GM12878 (cell line): ENCODE measurements around the gene PDE9A. TPM values are rescaled to one million over a fixed set of nuclear protein-coding genes. Genes with fewer than 3 reads are reported as not detected.

ENCODE experiments used
- ATAC-seq: fragments of 200-7000 bp; cut with Tn5 transposase; 3 replicates; pipeline ENCODE4 v1.9.1; 2020; ENCODE audit warnings: mild to moderate bottlenecking, moderate library complexity
- BruUV-seq: library from RNA; stranded (reverse); fragments of 400-500 nt; replicated peaks from 2 replicates; lab custom pipeline; 2021; lab: Mats Ljungman, UMichigan
- CTCF ChIA-PET: fragments of 300-600 bp; sonication (Branson Sonifier 250); formaldehyde crosslinking; extraction: SDS; loops from one replicate; lab custom pipeline; 2021; ENCODE audit warnings: inconsistent platforms; lab: Yijun Ruan, JAX
- POLR2A ChIA-PET: fragments of 350-600 bp; formaldehyde crosslinking; extraction: SDS; loops from one replicate; lab custom pipeline; 2021; ENCODE audit warnings: inconsistent platforms; lab: Charles Lee
- RAD21 ChIA-PET: fragments of 300-600 bp; sonication (Branson Sonifier 250); formaldehyde crosslinking; loops from one replicate; lab custom pipeline; 2023; ENCODE audit warnings: antibody characterized with exemption; ENCODE audit not compliant: unreplicated experiment; lab: Charles Lee
- SMC1A ChIA-PET: fragments of 300-600 bp; sonication (Branson Sonifier 250); formaldehyde crosslinking; loops from one replicate; lab custom pipeline; 2023; ENCODE audit not compliant: unreplicated experiment, uncharacterized antibody; lab: Charles Lee
- DNase-seq: peaks from one replicate; pipeline ENCODE4 v3.0.0-alpha.2; 2011; ENCODE audit warnings: low read depth, low spot score
- FAIRE-seq: peaks from 3 replicates; lab custom pipeline; 2011; peaks lifted over from hg19 to GRCh38; lab: Jason Lieb, UNC
- H2AFZ ChIP-seq: 2 replicates; pipeline ENCODE4 v1.6.0; 2011; ENCODE audit warnings: low read depth, low read length, control low read depth; ENCODE audit not compliant: control insufficient read depth
- H3K27ac ChIP-seq: 2 replicates; pipeline ENCODE4 v1.5.1; 2011; ENCODE audit warnings: control low read depth; ENCODE audit not compliant: control insufficient read depth, insufficient read depth
- H3K27me3 ChIP-seq, 2 experiments: replicated peaks in 1 of 2; 2 replicates each; pipeline versions ENCODE4 v1.6.0 to v1.6.1; 2011; ENCODE audit warnings: low read length in 1 of 2; ENCODE audit not compliant: control insufficient read depth in 2 of 2, insufficient read depth in 2 of 2
- H3K36me3 ChIP-seq, 2 experiments: 2 replicates each; pipeline ENCODE4 v1.5.1; 2011; ENCODE audit warnings: low read length in 1 of 2; ENCODE audit not compliant: control insufficient read depth in 2 of 2, insufficient read depth in 2 of 2
- H3K4me1 ChIP-seq: 2 replicates; pipeline ENCODE4 v1.6.1; 2011; ENCODE audit warnings: mild to moderate bottlenecking, low read length, moderate library complexity, mixed read lengths; ENCODE audit not compliant: control insufficient read depth, insufficient read depth
- H3K4me2 ChIP-seq: 2 replicates; pipeline ENCODE4 v1.6.0; 2011; ENCODE audit warnings: control low read depth; ENCODE audit not compliant: control insufficient read depth, insufficient read depth
- H3K4me3 ChIP-seq: fragments of 200-600 bp; sonication (generic); 2 replicates; pipeline ENCODE4 v1.5.1; 2016
- H3K79me2 ChIP-seq: 2 replicates; pipeline ENCODE4 v1.6.0; 2011; ENCODE audit warnings: low read length; ENCODE audit not compliant: control insufficient read depth, insufficient read depth
- H3K9ac ChIP-seq: 2 replicates; pipeline ENCODE4 v1.8.0; 2011; ENCODE audit warnings: low read length, control low read depth, mixed read lengths; ENCODE audit not compliant: control insufficient read depth, insufficient read depth
- H3K9me3 ChIP-seq: replicated peaks from 3 replicates; pipeline ENCODE4 v1.5.1; 2011; ENCODE audit warnings: mild to moderate bottlenecking, low read length; ENCODE audit not compliant: control insufficient read depth, insufficient read depth
- H4K20me1 ChIP-seq: 2 replicates; pipeline ENCODE4 v1.6.0; 2011; ENCODE audit not compliant: control insufficient read depth, insufficient read depth
- ATF2 ChIP-seq: IDR thresholded peaks from 2 replicates; pipeline ENCODE4 v1.6.1; 2012; ENCODE audit warnings: low read length, inconsistent platforms
- ATF7 ChIP-seq: fragments of 450-650 bp; IDR thresholded peaks from 2 replicates; pipeline ENCODE4 v1.6.1; 2016; ENCODE audit warnings: low read depth, mild to moderate bottlenecking
- CBX3 ChIP-seq: fragments of 200-600 bp; sonication (generic); IDR thresholded peaks from 2 replicates; pipeline ENCODE4 v1.6.1; 2016; ENCODE audit warnings: low read depth, borderline replicate concordance
- HCFC1 ChIP-seq: fragments of 150-350 bp; IDR thresholded peaks from 2 replicates; pipeline ENCODE4 v1.6.1; 2014; ENCODE audit warnings: low read length
- IKZF1 ChIP-seq: fragments of 450-650 bp; conservative IDR thresholded peaks from 2 replicates; pipeline ENCODE4 v1.6.1; 2017; ENCODE audit warnings: antibody characterized with exemption, mild to moderate bottlenecking
- MLLT1 ChIP-seq: fragments of 450-650 bp; IDR thresholded peaks from 2 replicates; pipeline ENCODE4 v1.6.1; 2016; ENCODE audit warnings: mild to moderate bottlenecking
- NKRF ChIP-seq: fragments of 450-650 bp; conservative IDR thresholded peaks from 2 replicates; pipeline ENCODE4 v1.6.1; 2017; ENCODE audit warnings: mild to moderate bottlenecking, moderate library complexity
- NR2C1 ChIP-seq: fragments of 450-650 bp; IDR thresholded peaks from 2 replicates; pipeline ENCODE4 v1.6.1; 2017; ENCODE audit warnings: antibody characterized with exemption, mild to moderate bottlenecking, moderate library complexity
- RB1 ChIP-seq: fragments of 450-650 bp; formaldehyde crosslinking; IDR thresholded peaks from 2 replicates; pipeline ENCODE4 v1.6.1; 2017; ENCODE audit warnings: mild to moderate bottlenecking, borderline replicate concordance
- RFX5 ChIP-seq: IDR thresholded peaks from 2 replicates; pipeline ENCODE4 v1.6.1; 2011; ENCODE audit warnings: low read depth, low read length, improper control_type of control experiment
- SMAD5 ChIP-seq: IDR thresholded peaks from 2 replicates; pipeline ENCODE4 v1.6.1; 2016; ENCODE audit warnings: antibody characterized with exemption, low read depth
- SP1 ChIP-seq: IDR thresholded peaks from one replicate; pipeline ENCODE4 v1.6.1; 2011; ENCODE audit warnings: low read depth, low read length
- SPI1 ChIP-seq: IDR thresholded peaks from 2 replicates; pipeline ENCODE4 v1.6.1; 2011; ENCODE audit warnings: low read depth, mild to moderate bottlenecking, low read length, moderate library complexity, borderline replicate concordance; ENCODE audit not compliant: insufficient read depth
- TCF3 ChIP-seq: IDR thresholded peaks from 2 replicates; pipeline ENCODE4 v1.6.1; 2012; ENCODE audit warnings: low read depth, mild to moderate bottlenecking, low read length, borderline replicate concordance; ENCODE audit not compliant: insufficient read depth
- USF1 ChIP-seq: IDR thresholded peaks from 2 replicates; pipeline ENCODE4 v1.6.1; 2011; ENCODE audit warnings: borderline replicate concordance, low read depth, mild to moderate bottlenecking, moderate library complexity, mixed read lengths, low read length; ENCODE audit not compliant: insufficient read depth; ENCODE audit errors: extremely low read length
- USF2 ChIP-seq: IDR thresholded peaks from 2 replicates; pipeline ENCODE4 v1.6.1; 2011; ENCODE audit warnings: low read depth, low read length, improper control_type of control experiment, borderline replicate concordance
- ZNF274 ChIP-seq: IDR thresholded peaks from one replicate; pipeline ENCODE4 v1.8.0; 2011; ENCODE audit not compliant: insufficient read length, insufficient read depth
- ZZZ3 ChIP-seq: IDR thresholded peaks from 2 replicates; pipeline ENCODE4 v1.6.1; 2011; ENCODE audit warnings: low read depth; ENCODE audit not compliant: control insufficient read depth, insufficient read length
- WGBS: methylation state at CpG from one replicate; pipeline ENCODE4 v1.1.6; 2016; ENCODE audit warnings: low lambda C conversion rate; ENCODE audit not compliant: insufficient replicate concordance, insufficient coverage; ENCODE audit errors: missing lambda C conversion rate; 5-methylcytosine and 5-hydroxymethylcytosine counted together
- in situ Hi-C: fragments of 300-500 bp; cut with MboI; formaldehyde crosslinking; loops from 9 replicates; pipeline ENCODE4 v1.14.3; 2018; ENCODE audit warnings: mixed read lengths
- intact Hi-C: fragments of 100-400 bp; cut with micrococcal nuclease; formaldehyde crosslinking; loops from one replicate; pipeline ENCODE4 v1.14.2; 2022; ENCODE audit not compliant: unreplicated experiment
- polyA plus RNA-seq, 11 experiments: library from polyadenylated mRNA; depleted of rRNA in 4 of 11; unstranded in 6 of 11; stranded (reverse) in 5 of 11; fragments of >200 nt; fragmentation: Nextera tagmentation in 4 of 11; fragmentation: Illumina TruSeq in 1 of 11; extraction: Ambion mirVana in 4 of 11; extraction: Trizol in 1 of 11; gene quantifications; 1 replicate in 1 of 11; 2 replicates in 10 of 11; pipeline versions ENCODE4 v1.2.1 to v1.2.3, GENCODE V29; 2011 to 2016; ENCODE audit warnings: inconsistent platforms in 2 of 11, missing spikeins in 2 of 11, low read depth in 1 of 11
- total RNA-seq, 4 experiments: library from RNA; depleted of rRNA in 3 of 4; stranded (reverse); fragments of >200 nt in 3 of 4; fragmentation: Illumina TruSeq in 1 of 4; extraction: Trizol in 1 of 4; gene quantifications; 2 replicates each; pipeline versions ENCODE4 v1.2.1 to v1.2.3, GENCODE V29; 2013 to 2021

PDE9A gene
- total and polyA plus RNA-seq, 10 of the 15 experiments (the other 5 are each of a cell fraction or from before 2014, with no cell fraction given), result 0.08 to 0.45 (median 0.20) TPM; not detected in 1

- DNase-seq, result no peak
- no peak for FAIRE-seq
- Histone ChIP-seq H3K4me2 (no peak overlapping the region), H3K36me3 (no peaks in the 10 kb centered on the region), H2AFZ (no peak overlapping the region), H4K20me1 (no peaks in the 10 kb centered on the region), H3K9ac (no peak overlapping the region), H3K4me3 (no peak overlapping the region), H3K27me3 (peaks cover 0 to 1% of the 10 kb centered on the region in 2 experiments; a peak in 1 of 4 replicates), H3K4me1 (no peaks in the 10 kb centered on the region), H3K9me3 (no peaks in the 10 kb centered on the region), H3K27ac (no peak overlapping the region), H3K79me2 (no peaks in the 10 kb centered on the region)
- SMC1A ChIA-PET, result no interaction called here
- no TSS peak for BruUV-seq
- RAD21 ChIA-PET, result no interaction called here
- 16% methylated on average over 12 of the region's 12 CpGs for WGBS
- POLR2A ChIA-PET, result no interaction called here
- in situ Hi-C loops (no loop called here), intact Hi-C loops (no loop called here)
- ATAC-seq, result no peak
- CTCF ChIA-PET, result no interaction called here
- TF ChIP-seq HCFC1, result no peak
- no peak for TF ChIP-seq SMAD5
- TF ChIP-seq ATF2, result no peak
- TF ChIP-seq RB1, result no peak
- no peak for TF ChIP-seq NR2C1
- no peak for TF ChIP-seq ZZZ3
- TF ChIP-seq TCF3, result no peak
- TF ChIP-seq IKZF1, result no peak
- no peak for TF ChIP-seq USF2
- TF ChIP-seq RFX5, result no peak
- TF ChIP-seq ATF7, result no peak
- TF ChIP-seq USF1, result no peak
- TF ChIP-seq ZNF274, result no peak
- TF ChIP-seq NKRF, result no peak
- TF ChIP-seq MLLT1, result no peak
- TF ChIP-seq CBX3, result no peak
- no peak for TF ChIP-seq SP1
- TF ChIP-seq SPI1, result no peak
Observed at GRCh38 chr21:42724226-42724920, 71.0 kb downstream of the PDE9A start.
